Right lobe of liver (tissue), 4 donors: ENCODE measurements around the gene ANKRD44.

Source experiments
- POLR2A ChIP-seq: fragments of 450-650 bp; IDR thresholded peaks from one replicate; pipeline ENCODE4 v1.6.1; 2017; ENCODE audit warnings: antibody characterized with exemption, mild to moderate bottlenecking
- TF ChIP-seq, protein P1 (sequence below), 4 donors: fragments of 200-600 bp in 3 of 4; fragments of 450-650 bp in 1 of 4; IDR thresholded peaks; one replicate each; pipeline versions ENCODE4 v1.5.1 to v1.8.0; 2016 to 2022; ENCODE audit warnings: antibody characterized with exemption in 4 of 4, mild to moderate bottlenecking in 2 of 4
- donor health status: DM: no; HTN: no; CAD: no.
- donor health status: DM: no; HTN: no; CAD: no.
- donor health status: DM: no; HTN: yes; CAD: no.

DNA sequence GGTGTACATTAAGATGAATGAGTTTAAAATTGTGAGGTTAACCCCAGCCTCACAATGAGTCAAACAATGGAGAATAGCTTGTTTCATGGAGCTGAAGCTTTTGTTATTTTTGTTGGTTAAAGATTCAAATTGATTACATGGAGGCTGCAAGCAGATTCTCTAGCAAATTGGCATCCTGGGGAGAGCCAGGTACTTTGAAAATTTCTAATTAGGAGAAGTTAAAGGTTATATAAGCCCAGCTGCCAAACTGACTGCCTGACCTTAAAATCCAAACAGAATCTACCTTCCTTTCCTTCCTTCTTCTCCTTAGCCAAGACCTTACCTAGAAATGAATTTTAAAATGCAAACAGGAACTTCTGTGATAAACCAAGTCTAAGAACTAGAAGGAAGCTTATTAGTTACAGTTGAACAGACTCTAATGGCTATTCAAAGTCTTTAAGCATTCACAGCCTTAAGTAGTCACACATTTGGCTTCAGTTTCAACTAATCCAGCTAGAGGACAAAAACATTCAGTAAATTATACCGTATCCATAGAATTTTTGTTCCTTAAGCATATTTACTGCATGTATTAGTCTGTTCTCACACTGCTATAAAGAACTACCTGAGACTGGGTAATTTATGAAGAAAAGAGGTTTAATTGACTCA is 352.6 kb downstream of the ANKRD44 start:
- TF ChIP-seq, protein P1, sequence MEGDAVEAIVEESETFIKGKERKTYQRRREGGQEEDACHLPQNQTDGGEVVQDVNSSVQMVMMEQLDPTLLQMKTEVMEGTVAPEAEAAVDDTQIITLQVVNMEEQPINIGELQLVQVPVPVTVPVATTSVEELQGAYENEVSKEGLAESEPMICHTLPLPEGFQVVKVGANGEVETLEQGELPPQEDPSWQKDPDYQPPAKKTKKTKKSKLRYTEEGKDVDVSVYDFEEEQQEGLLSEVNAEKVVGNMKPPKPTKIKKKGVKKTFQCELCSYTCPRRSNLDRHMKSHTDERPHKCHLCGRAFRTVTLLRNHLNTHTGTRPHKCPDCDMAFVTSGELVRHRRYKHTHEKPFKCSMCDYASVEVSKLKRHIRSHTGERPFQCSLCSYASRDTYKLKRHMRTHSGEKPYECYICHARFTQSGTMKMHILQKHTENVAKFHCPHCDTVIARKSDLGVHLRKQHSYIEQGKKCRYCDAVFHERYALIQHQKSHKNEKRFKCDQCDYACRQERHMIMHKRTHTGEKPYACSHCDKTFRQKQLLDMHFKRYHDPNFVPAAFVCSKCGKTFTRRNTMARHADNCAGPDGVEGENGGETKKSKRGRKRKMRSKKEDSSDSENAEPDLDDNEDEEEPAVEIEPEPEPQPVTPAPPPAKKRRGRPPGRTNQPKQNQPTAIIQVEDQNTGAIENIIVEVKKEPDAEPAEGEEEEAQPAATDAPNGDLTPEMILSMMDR (IDR thresholded peaks at IDR 0.05), result no peak
- TF ChIP-seq POLR2A, result no peak
